ENCODE measurements around the gene KRT74.

KRT74 gene

GRCh38 chr12:52591521-52591920 is 17.9 kb upstream of the KRT74 start:
- no peak for ATAC-seq (replicated peaks)
- no peaks in the 10 kb centered on the region for H3K9me3 Mint-ChIP-seq
- no peaks in the 10 kb centered on the region for H3K4me1 Mint-ChIP-seq
- peaks cover 16 to 24% of the 10 kb centered on the region in 2 donors for H3K27me3 Mint-ChIP-seq
- H3K4me3 Mint-ChIP-seq, result no peak overlapping the region
- no peak overlapping the region for H3K27ac Mint-ChIP-seq
- no peak for DNase-seq
- H3K36me3 Mint-ChIP-seq, result no peaks in the 10 kb centered on the region

GRCh38 chr12:52590021-52590420 is 16.4 kb upstream of the KRT74 start:
- H3K27me3 Mint-ChIP-seq, result peaks cover 19 to 24% of the 10 kb centered on the region in 2 donors
- H3K4me1 Mint-ChIP-seq, result no peaks in the 10 kb centered on the region
- H3K27ac Mint-ChIP-seq, result no peak overlapping the region
- DNase-seq, result no peak
- no peaks in the 10 kb centered on the region for H3K9me3 Mint-ChIP-seq
- H3K4me3 Mint-ChIP-seq, result no peak overlapping the region
- peak in 1 of 2 donors; percentile 10 for ATAC-seq (replicated peaks)
- H3K36me3 Mint-ChIP-seq, result no peaks in the 10 kb centered on the region

- DNase-seq (no peak), ATAC-seq (replicated peaks) (no peak)
- Mint-ChIP-seq H3K4me1 (no peaks in the 10 kb centered on the region), H3K27me3 (peaks cover 14 to 16% of the 10 kb centered on the region in 2 donors), H3K36me3 (no peaks in the 10 kb centered on the region), H3K4me3 (no peak overlapping the region), H3K27ac (no peak overlapping the region), H3K9me3 (no peaks in the 10 kb centered on the region)
Measured at GRCh38 chr12:52587563-52587962, 13.9 kb upstream of the KRT74 start.

GRCh38 chr12:52585946-52586345 is 12.3 kb upstream of the KRT74 start:
- Mint-ChIP-seq H3K27ac (no peak overlapping the region), H3K9me3 (no peaks in the 10 kb centered on the region), H3K27me3 (peaks cover 15 to 16% of the 10 kb centered on the region in 2 donors), H3K4me3 (no peak overlapping the region), H3K36me3 (no peaks in the 10 kb centered on the region), H3K4me1 (no peaks in the 10 kb centered on the region)
- DNase-seq (no peak), ATAC-seq (replicated peaks) (no peak)

DNA sequence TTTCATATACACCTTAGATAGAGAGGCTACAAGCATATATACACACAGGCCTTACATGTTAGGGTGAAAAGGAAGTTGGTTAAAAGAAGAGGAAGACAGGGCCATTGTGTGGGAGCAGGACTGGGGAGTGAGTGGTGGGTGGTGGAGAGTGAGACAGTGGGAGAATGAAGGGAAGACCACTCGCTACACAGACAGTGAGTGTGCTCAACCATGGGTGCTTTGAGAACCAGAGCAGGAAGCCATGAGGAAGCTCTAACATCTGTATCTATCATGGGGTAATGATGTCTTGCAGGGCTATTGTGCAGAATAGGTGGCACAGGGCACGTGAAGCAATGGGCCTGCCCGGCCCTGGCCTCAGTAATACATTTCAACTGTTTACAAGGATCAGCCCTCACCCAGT is 11.4 kb upstream of the KRT74 start:
- Mint-ChIP-seq H3K36me3 (no peaks in the 10 kb centered on the region), H3K9me3 (no peaks in the 10 kb centered on the region), H3K27me3 (peaks cover 16% of the 10 kb centered on the region in 2 donors), H3K27ac (no peak overlapping the region), H3K4me1 (no peaks in the 10 kb centered on the region), H3K4me3 (no peak overlapping the region)
- DNase-seq (no peak), ATAC-seq (replicated peaks) (no peak)

DNA sequence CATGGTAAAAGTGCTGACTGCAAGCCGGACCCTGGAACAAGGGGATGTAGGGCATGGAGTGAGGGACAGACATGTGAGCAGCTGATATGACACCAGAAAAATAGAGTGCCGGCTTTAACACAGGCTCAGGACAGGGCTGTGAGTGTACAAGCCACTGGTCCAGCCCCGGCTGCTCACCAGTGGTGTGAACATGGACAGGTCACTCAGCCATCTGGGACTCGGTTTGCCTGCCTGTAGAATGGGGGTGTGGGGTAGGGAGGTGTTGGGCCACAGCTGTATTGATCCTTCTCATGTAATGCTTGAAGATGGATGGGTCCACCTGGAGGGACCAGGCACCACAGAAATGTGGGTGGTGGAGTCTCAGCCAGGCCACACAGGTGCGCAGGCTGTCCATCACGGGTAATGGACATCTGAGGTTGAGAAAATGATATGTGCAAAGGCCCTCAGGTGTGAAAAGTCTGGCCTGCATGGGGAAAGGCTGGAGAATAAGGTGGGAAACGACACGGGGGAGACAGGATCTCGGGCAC is 10.6 kb upstream of the KRT74 start:
- Mint-ChIP-seq H3K27me3 (peaks cover 16% of the 10 kb centered on the region in 2 donors), H3K27ac (no peak overlapping the region), H3K4me3 (no peak overlapping the region), H3K4me1 (no peaks in the 10 kb centered on the region), H3K36me3 (no peaks in the 10 kb centered on the region), H3K9me3 (no peaks in the 10 kb centered on the region)
- no peak for ATAC-seq (replicated peaks)
- DNase-seq, result no peak

DNA sequence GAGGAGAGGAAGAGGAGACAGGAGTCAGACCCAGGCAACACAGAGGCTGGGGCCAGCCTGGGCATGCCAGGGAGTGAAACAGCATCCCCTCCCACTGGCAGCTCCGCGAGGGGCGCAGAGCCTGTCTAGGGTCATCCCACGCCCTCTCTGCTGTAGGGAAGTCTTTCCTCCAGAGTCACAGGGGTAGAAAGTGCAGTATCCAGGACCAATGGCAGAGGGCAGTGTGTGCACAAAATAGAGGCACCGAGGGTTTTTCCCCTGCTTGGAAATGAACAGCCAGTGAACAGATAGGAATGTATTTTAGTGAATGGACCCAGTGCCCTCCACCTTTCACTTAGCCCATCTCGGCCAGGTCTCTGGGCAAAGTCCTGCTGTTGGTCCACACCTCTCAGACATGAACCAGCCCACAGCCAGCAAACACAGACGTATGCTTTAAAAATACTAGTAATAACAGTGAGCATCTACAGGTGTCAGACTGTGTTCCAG is 9.4 kb upstream of the KRT74 start:
- peaks cover 16% of the 10 kb centered on the region in 2 donors for H3K27me3 Mint-ChIP-seq
- H3K4me3 Mint-ChIP-seq, result no peak overlapping the region
- no peaks in the 10 kb centered on the region for H3K36me3 Mint-ChIP-seq
- H3K9me3 Mint-ChIP-seq, result no peaks in the 10 kb centered on the region
- peak; percentile 23 for DNase-seq
- no peaks in the 10 kb centered on the region for H3K4me1 Mint-ChIP-seq
- H3K27ac Mint-ChIP-seq, result no peak overlapping the region
- peak; percentile 79 to 89 for ATAC-seq (replicated peaks)

GRCh38 chr12:52582486-52582885 is 8.8 kb upstream of the KRT74 start:
- ATAC-seq (replicated peaks) (peak in 1 of 2 donors; percentile 6), DNase-seq (no peak)

GRCh38 chr12:52581481-52581880 is 7.8 kb upstream of the KRT74 start:
- H3K9me3 Mint-ChIP-seq, result no peaks in the 10 kb centered on the region
- H3K27ac Mint-ChIP-seq, result no peak overlapping the region
- no peaks in the 10 kb centered on the region for H3K36me3 Mint-ChIP-seq
- DNase-seq (no peak), ATAC-seq (replicated peaks) (no peak)
- no peaks in the 10 kb centered on the region for H3K4me1 Mint-ChIP-seq
- H3K4me3 Mint-ChIP-seq, result no peak overlapping the region
- peaks cover 16% of the 10 kb centered on the region in 2 donors for H3K27me3 Mint-ChIP-seq

More at GRCh38 chr12:52582486-52582885, 8.8 kb upstream of the KRT74 start:
- H3K27ac Mint-ChIP-seq, result no peak overlapping the region
- no peaks in the 10 kb centered on the region for H3K36me3 Mint-ChIP-seq
- H3K9me3 Mint-ChIP-seq, result no peaks in the 10 kb centered on the region
- peaks cover 16% of the 10 kb centered on the region in 2 donors for H3K27me3 Mint-ChIP-seq
- H3K4me1 Mint-ChIP-seq, result no peaks in the 10 kb centered on the region
- H3K4me3 Mint-ChIP-seq, result no peak overlapping the region

GRCh38 chr12:52581066-52581465 is 7.4 kb upstream of the KRT74 start:
- peaks cover 12 to 20% of the 10 kb centered on the region in 2 donors for H3K27me3 Mint-ChIP-seq
- no peaks in the 10 kb centered on the region for H3K4me1 Mint-ChIP-seq
- H3K27ac Mint-ChIP-seq, result no peak overlapping the region
- H3K4me3 Mint-ChIP-seq, result no peak overlapping the region
- H3K9me3 Mint-ChIP-seq, result no peaks in the 10 kb centered on the region
- DNase-seq, result no peak
- no peaks in the 10 kb centered on the region for H3K36me3 Mint-ChIP-seq
- ATAC-seq (replicated peaks), result no peak

DNA sequence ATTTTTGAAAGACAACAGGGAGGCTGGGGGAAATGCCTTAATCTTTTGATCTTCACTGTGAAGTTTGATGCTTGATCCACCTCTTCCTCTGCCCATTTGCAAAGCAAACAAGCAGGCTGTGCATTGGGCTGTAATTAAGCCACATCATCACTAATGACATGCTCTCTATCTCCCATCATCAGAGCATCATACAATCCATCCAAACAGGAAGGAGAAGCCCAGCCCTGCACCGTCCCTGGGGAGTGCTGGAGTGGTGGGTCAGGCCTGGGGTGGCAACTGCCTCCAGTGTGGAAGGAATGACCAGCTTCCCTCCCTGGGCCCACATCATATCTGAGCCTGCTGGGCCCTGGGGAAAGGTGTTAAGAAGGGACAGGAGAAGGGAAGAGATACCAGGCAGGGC is 6.9 kb upstream of the KRT74 start:
- Mint-ChIP-seq H3K36me3 (no peaks in the 10 kb centered on the region), H3K4me3 (no peak overlapping the region), H3K9me3 (no peaks in the 10 kb centered on the region), H3K27me3 (peaks cover 12 to 22% of the 10 kb centered on the region in 2 donors), H3K27ac (no peak overlapping the region), H3K4me1 (no peaks in the 10 kb centered on the region)
- ATAC-seq (replicated peaks) (no peak), DNase-seq (no peak)

GRCh38 chr12:52579468-52580465 is 6.1 kb upstream of the KRT74 start:
- no peaks in the 10 kb centered on the region for H3K4me1 Mint-ChIP-seq
- DNase-seq (no peak), ATAC-seq (replicated peaks) (no peak)
- peaks cover 12 to 22% of the 10 kb centered on the region in 2 donors for H3K27me3 Mint-ChIP-seq
- no peaks in the 10 kb centered on the region for H3K36me3 Mint-ChIP-seq
- no peak overlapping the region for H3K4me3 Mint-ChIP-seq
- H3K9me3 Mint-ChIP-seq, result no peaks in the 10 kb centered on the region
- no peak overlapping the region for H3K27ac Mint-ChIP-seq

DNA sequence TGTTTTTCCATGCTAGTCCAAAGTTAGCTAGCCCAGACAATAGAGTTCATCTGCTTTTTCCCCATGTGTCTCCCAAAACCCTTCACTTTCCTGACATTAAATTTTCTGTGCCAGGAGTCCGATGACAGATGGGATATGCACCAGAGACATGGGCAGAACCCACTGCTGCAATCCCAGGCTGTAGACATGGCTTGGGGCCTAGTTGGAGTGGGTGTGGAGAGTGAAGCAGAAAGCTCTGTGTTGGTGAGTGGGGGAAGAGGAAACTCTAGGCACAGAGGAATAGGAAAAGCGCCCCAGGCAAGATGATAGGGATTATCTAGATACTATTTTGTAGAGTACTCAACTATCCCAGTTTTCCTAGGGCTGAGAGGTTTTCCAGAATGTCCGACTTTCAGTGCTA is 4.8 kb upstream of the KRT74 start:
- DNase-seq (no peak), ATAC-seq (replicated peaks) (no peak)
- H3K27ac Mint-ChIP-seq, result no peak overlapping the region
- peaks cover 12 to 22% of the 10 kb centered on the region in 2 donors for H3K27me3 Mint-ChIP-seq
- no peak overlapping the region for H3K4me3 Mint-ChIP-seq
- no peaks in the 10 kb centered on the region for H3K4me1 Mint-ChIP-seq
- no peaks in the 10 kb centered on the region for H3K9me3 Mint-ChIP-seq
- no peaks in the 10 kb centered on the region for H3K36me3 Mint-ChIP-seq

GRCh38 chr12:52577316-52577715 is 3.7 kb upstream of the KRT74 start:
- peaks cover 21 to 31% of the 10 kb centered on the region in 2 donors for H3K27me3 Mint-ChIP-seq
- ATAC-seq (replicated peaks) (no peak), DNase-seq (no peak)
- no peak overlapping the region for H3K4me3 Mint-ChIP-seq
- no peaks in the 10 kb centered on the region for H3K4me1 Mint-ChIP-seq
- no peak overlapping the region for H3K27ac Mint-ChIP-seq
- no peaks in the 10 kb centered on the region for H3K36me3 Mint-ChIP-seq
- H3K9me3 Mint-ChIP-seq, result no peaks in the 10 kb centered on the region

DNA sequence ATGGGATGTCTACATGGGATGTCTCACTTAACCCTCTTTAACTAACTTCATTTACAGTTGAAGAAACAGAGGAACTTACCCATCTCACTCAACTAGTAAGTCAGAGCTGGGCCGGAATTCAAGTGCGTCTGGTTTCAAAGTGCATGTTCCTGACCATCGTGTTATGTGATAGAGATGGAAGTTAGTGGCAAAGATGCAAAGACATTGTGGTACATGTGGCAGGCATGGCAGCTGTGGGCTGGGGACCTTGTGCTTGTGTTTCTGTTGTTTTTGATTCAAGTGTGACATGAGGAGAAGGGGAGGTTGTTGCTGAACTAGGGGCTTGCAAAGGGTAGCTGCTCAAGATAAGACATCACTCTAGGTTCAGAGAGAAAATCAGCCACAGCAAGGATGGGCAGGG is 2.3 kb upstream of the KRT74 start:
- Mint-ChIP-seq H3K36me3 (no peaks in the 10 kb centered on the region), H3K4me3 (no peak overlapping the region), H3K27ac (no peak overlapping the region), H3K27me3 (peaks cover 14 to 28% of the 10 kb centered on the region in 2 donors), H3K4me1 (no peaks in the 10 kb centered on the region), H3K9me3 (no peaks in the 10 kb centered on the region)
- DNase-seq (no peak), ATAC-seq (replicated peaks) (no peak)
